GM13977 (cell line): ENCODE data around the gene EFCAB12.

Source experiments
- DNase-seq: peaks from one replicate; pipeline ENCODE4 v3.0.0; 2012; ENCODE audit warnings: low spot score
- CTCF ChIP-seq: IDR thresholded peaks from 2 replicates; pipeline ENCODE4 v1.5.1; 2012; ENCODE audit warnings: mild to moderate bottlenecking, control low read depth; ENCODE audit not compliant: insufficient read depth; ENCODE audit errors: extremely low read depth, missing control alignments
- in situ Hi-C: fragments of 300-500 bp; cut with MboI; formaldehyde crosslinking; loops from one replicate; pipeline ENCODE4 v1.12.0; 2022; ENCODE audit warnings: low sequenced_read_pairs, low pct_unique_long_range_greater_than_20kb, mixed read lengths, inconsistent platforms; ENCODE audit not compliant: unreplicated experiment

EFCAB12 gene

GRCh38 chr3:129424185-129424841 lies 4.1 kb downstream of the EFCAB12 start:
- DNase-seq: peak; percentile 53
- TF ChIP-seq CTCF: no peak
- in situ Hi-C loops: no loop called here

GRCh38 chr3:129422897-129423296 lies 5.5 kb downstream of the EFCAB12 start:
- in situ Hi-C loops: no loop called here
- TF ChIP-seq CTCF: no peak
- DNase-seq: no peak

- in situ Hi-C loops: no loop called here
- no peak for TF ChIP-seq CTCF
- no peak for DNase-seq
Measured at GRCh38 chr3:129421988-129422745, 6.3 kb downstream of the EFCAB12 start.

- in situ Hi-C loops: no loop called here
- DNase-seq: no peak
- no peak for TF ChIP-seq CTCF
Measured at GRCh38 chr3:129421236-129421883, 7.1 kb downstream of the EFCAB12 start.

- in situ Hi-C loops: no loop called here
- TF ChIP-seq CTCF: no peak
- no peak for DNase-seq
Measured at GRCh38 chr3:129419476-129419875, 9.0 kb downstream of the EFCAB12 start.

- no peak for TF ChIP-seq CTCF
- in situ Hi-C loops: no loop called here
- DNase-seq: no peak
Measured at GRCh38 chr3:129418041-129418973, 10.1 kb downstream of the EFCAB12 start.
